Astrocyte (in vitro differentiated cells and primary cell): ENCODE data around the gene ZMYM4. TPM values are rescaled to one million over a fixed set of nuclear protein-coding genes. Genes with fewer than 3 reads are reported as not detected.

Experiments used
- DNase-seq: peaks from one replicate; pipeline ENCODE4 v3.0.0-alpha.2; 2010; ENCODE audit warnings: low read depth
- FAIRE-seq: peaks from 2 replicates; lab custom pipeline; 2011; peaks lifted over from hg19 to GRCh38; lab: Jason Lieb, UNC
- H2AFZ ChIP-seq: 2 replicates; pipeline ENCODE4 v1.6.0; 2012; ENCODE audit warnings: low read depth, low read length, inconsistent platforms
- H3K27ac ChIP-seq: 2 replicates; pipeline ENCODE4 v1.5.1; 2011; ENCODE audit warnings: low read depth, low read length, inconsistent platforms
- H3K27me3 ChIP-seq: 2 replicates; pipeline ENCODE4 v1.6.0; 2011; ENCODE audit warnings: low read length, inconsistent platforms; ENCODE audit not compliant: insufficient read depth
- H3K36me3 ChIP-seq: 2 replicates; pipeline ENCODE4 v1.5.1; 2011; ENCODE audit warnings: low read length, inconsistent platforms; ENCODE audit not compliant: insufficient read depth
- H3K4me1 ChIP-seq: 2 replicates; pipeline ENCODE4 v1.5.1; 2011; ENCODE audit warnings: low read length, inconsistent platforms; ENCODE audit not compliant: insufficient read depth
- H3K4me2 ChIP-seq: 2 replicates; pipeline ENCODE4 v1.6.0; 2012; ENCODE audit warnings: low read length, inconsistent platforms
- H3K4me3 ChIP-seq: 2 replicates; pipeline ENCODE4 v1.5.1; 2011; ENCODE audit warnings: low read depth, mild to moderate bottlenecking, low read length, inconsistent platforms; ENCODE audit not compliant: insufficient read depth
- H3K79me2 ChIP-seq: 2 replicates; pipeline ENCODE4 v1.6.0; 2012; ENCODE audit warnings: mild to moderate bottlenecking, low read length, inconsistent platforms; ENCODE audit not compliant: insufficient read depth
- H3K9ac ChIP-seq: 2 replicates; pipeline ENCODE4 v1.6.0; 2012; ENCODE audit warnings: mild to moderate bottlenecking, low read length, inconsistent platforms
- H3K9me3 ChIP-seq: 2 replicates; pipeline ENCODE4 v1.5.1; 2012; ENCODE audit warnings: low read depth, mild to moderate bottlenecking, low read length, inconsistent platforms; ENCODE audit not compliant: insufficient read depth
- H4K20me1 ChIP-seq: 2 replicates; pipeline ENCODE4 v1.6.0; 2012; ENCODE audit warnings: low read length, inconsistent platforms; ENCODE audit not compliant: insufficient read depth
- H3K27ac Mint-ChIP-seq: one replicate; pipeline ENCODE4 v1.8.0; 2021; ENCODE audit warnings: mild to moderate bottlenecking, mixed read lengths; ENCODE audit not compliant: unreplicated experiment
- H3K27me3 Mint-ChIP-seq: one replicate; pipeline ENCODE4 v1.8.0; 2021; ENCODE audit warnings: low read depth, mixed read lengths; ENCODE audit not compliant: unreplicated experiment
- H3K36me3 Mint-ChIP-seq: one replicate; pipeline ENCODE4 v1.8.0; 2021; ENCODE audit warnings: low read depth, mixed read lengths; ENCODE audit not compliant: unreplicated experiment
- H3K4me1 Mint-ChIP-seq: one replicate; pipeline ENCODE4 v1.8.0; 2021; ENCODE audit warnings: low read depth, mixed read lengths; ENCODE audit not compliant: unreplicated experiment
- H3K4me3 Mint-ChIP-seq: one replicate; pipeline ENCODE4 v1.8.0; 2021; ENCODE audit warnings: mild to moderate bottlenecking, moderate library complexity, mixed read lengths; ENCODE audit not compliant: unreplicated experiment
- H3K9me3 Mint-ChIP-seq: one replicate; pipeline ENCODE4 v1.8.0; 2021; ENCODE audit warnings: mild to moderate bottlenecking, mixed read lengths; ENCODE audit not compliant: unreplicated experiment
- CTCF ChIP-seq: IDR thresholded peaks from 2 replicates; pipeline ENCODE4 v1.5.1; 2011; ENCODE audit warnings: low read depth, mild to moderate bottlenecking, inconsistent platforms, low read length, moderate library complexity; ENCODE audit not compliant: insufficient read depth
- EZH2 ChIP-seq: IDR thresholded peaks from 2 replicates; pipeline ENCODE4 v1.6.1; 2012; ENCODE audit warnings: mild to moderate bottlenecking, low read length, inconsistent platforms; ENCODE audit not compliant: insufficient read depth
- total RNA-seq: library from RNA; stranded (reverse); gene quantifications from 2 replicates; pipeline ENCODE4 v1.2.1, GENCODE V29; 2021

The ZMYM4 gene
- total RNA-seq, 1 donor from 2014 or later: 65.5 TPM

DNA sequence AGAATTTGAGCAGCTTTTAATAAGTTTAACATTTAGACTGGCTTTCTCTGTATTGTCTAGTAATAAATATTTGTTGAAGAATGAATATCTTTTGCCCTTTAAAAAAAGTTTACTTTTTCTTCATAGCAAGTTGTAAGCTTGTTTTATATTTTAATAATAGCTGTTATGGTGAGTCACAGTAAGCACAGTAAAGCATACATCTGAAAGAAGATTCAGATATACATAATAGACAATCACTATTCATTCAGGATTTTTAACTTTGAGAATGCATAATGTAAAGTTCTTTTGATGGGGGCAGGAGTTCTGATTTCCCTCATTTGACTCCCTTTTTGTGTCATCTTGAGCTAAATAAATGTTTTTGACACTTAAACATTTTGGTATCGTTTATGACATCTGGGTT is 66.0 kb downstream of the ZMYM4 start:
- H3K9me3 Mint-ChIP-seq: no peaks in the 10 kb centered on the region
- Histone ChIP-seq H3K9ac (no peak overlapping the region), H3K9me3 (no peaks in the 10 kb centered on the region), H3K79me2 (peaks cover 61% of the 10 kb centered on the region), H2AFZ (no peak overlapping the region), H4K20me1 (peaks cover 32% of the 10 kb centered on the region), H3K4me3 (no peak overlapping the region), H3K4me1 (no peaks in the 10 kb centered on the region), H3K27ac (no peak overlapping the region), H3K36me3 (peaks cover 3% of the 10 kb centered on the region), H3K4me2 (no peak overlapping the region), H3K27me3 (no peaks in the 10 kb centered on the region)
- no peak for TF ChIP-seq CTCF
- TF ChIP-seq EZH2: no peak
- H3K36me3 Mint-ChIP-seq: no peaks in the 10 kb centered on the region
- peaks cover 3% of the 10 kb centered on the region for H3K4me1 Mint-ChIP-seq
- H3K27me3 Mint-ChIP-seq: no peaks in the 10 kb centered on the region
- H3K27ac Mint-ChIP-seq: no peak overlapping the region
- no peak for FAIRE-seq
- H3K4me3 Mint-ChIP-seq: no peak overlapping the region
- DNase-seq: no peak

DNA sequence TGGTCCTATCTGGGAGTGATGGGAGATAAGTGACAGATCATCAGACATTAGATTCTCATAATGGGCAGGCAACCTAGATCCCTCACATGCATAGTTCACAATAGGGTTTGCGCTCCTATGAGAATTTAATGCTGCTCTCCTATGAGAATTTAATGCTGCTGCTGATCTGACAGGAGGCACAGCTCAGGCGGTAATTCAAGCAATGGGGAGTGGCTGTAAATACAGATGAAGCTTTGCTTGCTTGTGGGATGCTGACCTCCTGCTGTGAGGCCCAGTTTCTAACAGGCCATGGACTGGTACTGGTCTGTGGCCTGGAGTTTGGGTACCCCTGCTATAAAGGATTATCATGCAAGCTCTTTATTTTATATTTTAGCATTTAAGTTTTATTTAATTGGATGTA is 72.0 kb downstream of the ZMYM4 start:
- Histone ChIP-seq H3K9ac (no peak overlapping the region), H3K4me1 (no peaks in the 10 kb centered on the region), H3K27ac (no peak overlapping the region), H3K36me3 (peaks cover 3% of the 10 kb centered on the region), H3K4me2 (no peak overlapping the region), H3K79me2 (peaks cover 91% of the 10 kb centered on the region), H3K9me3 (no peaks in the 10 kb centered on the region), H2AFZ (no peak overlapping the region), H3K4me3 (no peak overlapping the region), H4K20me1 (peaks cover 58% of the 10 kb centered on the region), H3K27me3 (no peaks in the 10 kb centered on the region)
- no peaks in the 10 kb centered on the region for H3K4me1 Mint-ChIP-seq
- FAIRE-seq: no peak
- no peak overlapping the region for H3K4me3 Mint-ChIP-seq
- H3K27me3 Mint-ChIP-seq: no peaks in the 10 kb centered on the region
- H3K36me3 Mint-ChIP-seq: no peaks in the 10 kb centered on the region
- DNase-seq: no peak
- H3K27ac Mint-ChIP-seq: no peak overlapping the region
- no peaks in the 10 kb centered on the region for H3K9me3 Mint-ChIP-seq
- TF ChIP-seq CTCF: no peak
- TF ChIP-seq EZH2: no peak

DNA sequence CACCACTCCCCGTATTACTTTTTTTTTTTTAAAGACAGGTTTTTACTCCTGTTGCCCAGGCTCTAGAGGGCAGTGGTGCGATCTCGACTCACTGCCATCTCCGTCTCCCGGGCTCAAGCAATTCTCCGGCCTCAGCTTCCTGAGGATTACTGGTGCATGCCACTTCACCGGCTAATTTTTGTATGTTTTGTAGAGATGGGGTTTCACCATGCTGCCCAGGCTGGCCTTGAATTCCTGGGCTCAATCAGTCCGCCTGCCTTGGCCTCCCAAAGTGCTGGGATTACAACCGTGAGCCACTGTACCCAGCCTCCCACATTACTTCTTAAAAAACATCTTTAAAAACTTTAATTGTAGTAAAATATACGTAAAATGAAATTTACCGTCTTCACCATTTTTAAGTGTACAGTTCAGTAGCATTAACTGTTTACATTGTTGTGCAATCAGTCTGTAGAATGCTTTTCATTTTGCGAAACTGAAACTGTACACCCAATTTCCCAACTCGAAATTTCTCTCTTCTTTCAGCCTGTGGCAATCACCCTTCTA is 77.0 kb downstream of the ZMYM4 start:
- Histone ChIP-seq H3K4me1 (no peaks in the 10 kb centered on the region), H3K4me2 (no peak overlapping the region), H3K79me2 (peaks cover 80% of the 10 kb centered on the region), H3K36me3 (no peaks in the 10 kb centered on the region), H3K27ac (no peak overlapping the region), H3K9ac (no peak overlapping the region), H3K9me3 (no peaks in the 10 kb centered on the region), H2AFZ (no peak overlapping the region), H3K4me3 (no peak overlapping the region), H3K27me3 (no peaks in the 10 kb centered on the region), H4K20me1 (peaks cover 44% of the 10 kb centered on the region)
- Mint-ChIP-seq H3K4me3 (no peak overlapping the region), H3K4me1 (no peaks in the 10 kb centered on the region), H3K9me3 (no peaks in the 10 kb centered on the region), H3K27ac (no peak overlapping the region), H3K27me3 (no peaks in the 10 kb centered on the region), H3K36me3 (no peaks in the 10 kb centered on the region)
- no peak for DNase-seq
- TF ChIP-seq CTCF (no peak), EZH2 (no peak)
- FAIRE-seq: no peak
